NB4 (cell line): ENCODE measurements around the gene ZBTB20.

Experiments
- DNase-seq: peaks from one replicate; pipeline ENCODE4 v3.0.0; 2010; ENCODE audit warnings: low read depth
- H3K4me3 ChIP-seq: one replicate; pipeline ENCODE4 v1.5.1; 2011; ENCODE audit warnings: mild to moderate bottlenecking, low read depth, low read length, moderate library complexity
- CTCF ChIP-seq: IDR thresholded peaks from one replicate; pipeline ENCODE4 v1.5.1; 2012; ENCODE audit warnings: low read depth, low read length
- MYC ChIP-seq: IDR thresholded peaks from 2 replicates; pipeline ENCODE4 v1.6.1; 2011; ENCODE audit warnings: low read depth, low read length
- POLR2A ChIP-seq: IDR thresholded peaks from 2 replicates; pipeline ENCODE4 v1.6.1; 2011; ENCODE audit warnings: mild to moderate bottlenecking; ENCODE audit not compliant: insufficient read length; ENCODE audit errors: extremely low read depth
- TF ChIP-seq, protein P1 (sequence below): IDR thresholded peaks from 2 replicates; pipeline ENCODE4 v1.6.1; 2011; ENCODE audit warnings: low read depth, low read length

ZBTB20 gene

DNA sequence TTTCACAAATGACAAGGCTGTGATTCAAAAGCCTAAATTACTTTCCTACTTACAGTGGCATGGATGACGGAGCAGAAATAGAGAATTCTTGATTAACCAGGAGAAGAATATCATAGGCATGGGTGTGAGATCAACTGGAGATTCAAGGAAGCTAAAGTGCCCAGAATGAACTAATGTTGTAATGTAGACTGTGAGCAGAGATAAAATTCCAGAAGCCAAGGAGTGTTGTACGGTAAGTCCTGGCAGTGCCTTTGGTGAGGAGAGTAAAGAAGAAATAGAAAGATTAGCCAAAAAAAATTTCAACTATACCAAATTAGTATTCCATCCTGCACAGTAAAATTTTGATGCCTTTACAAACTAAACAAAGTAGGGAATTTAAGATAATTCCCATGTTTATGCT lies 75.9 kb downstream of the ZBTB20 start:
- DNase-seq = no peak
- TF ChIP-seq CTCF = no peak
- no peak for TF ChIP-seq MYC
- no peak for TF ChIP-seq POLR2A
- TF ChIP-seq, protein P1, sequence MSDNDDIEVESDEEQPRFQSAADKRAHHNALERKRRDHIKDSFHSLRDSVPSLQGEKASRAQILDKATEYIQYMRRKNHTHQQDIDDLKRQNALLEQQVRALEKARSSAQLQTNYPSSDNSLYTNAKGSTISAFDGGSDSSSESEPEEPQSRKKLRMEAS = no peak
- no peak overlapping the region for H3K4me3 ChIP-seq

- no peak for DNase-seq
- TF ChIP-seq CTCF = no peak
- TF ChIP-seq, protein P1 = no peak
- no peak for TF ChIP-seq MYC
- no peak for TF ChIP-seq POLR2A
- H3K4me3 ChIP-seq = no peak overlapping the region
Measured at GRCh38 chr3:115068799-115069198, 78.3 kb downstream of the ZBTB20 start.

DNA sequence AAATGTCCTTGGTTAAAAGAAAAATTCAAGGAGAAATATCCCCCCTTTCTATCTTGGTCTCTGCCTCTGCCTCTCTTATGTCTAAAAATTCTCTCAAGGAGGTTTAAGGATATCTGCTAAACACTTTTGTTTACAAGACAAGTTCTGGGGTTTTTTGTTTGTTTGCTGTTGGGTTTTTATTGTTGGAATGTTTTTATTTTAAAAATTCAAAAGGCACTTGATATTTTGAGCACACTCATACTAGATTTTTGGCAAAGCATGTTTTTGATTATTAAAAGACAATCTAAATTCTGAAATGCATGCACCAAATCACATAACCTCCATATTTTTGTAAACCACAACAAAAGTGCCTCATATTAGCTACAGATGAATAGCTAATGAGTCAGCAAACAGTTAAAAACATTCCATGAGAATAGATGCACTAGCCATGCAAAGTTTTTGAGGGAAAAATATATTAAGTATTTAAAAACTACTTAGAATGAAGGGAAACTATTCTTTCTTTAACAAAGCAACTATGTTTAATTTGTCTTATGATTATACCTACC lies 84.6 kb downstream of the ZBTB20 start:
- DNase-seq = no peak
- TF ChIP-seq CTCF (no peak), MYC (no peak), POLR2A (no peak)
- TF ChIP-seq, protein P1 = no peak

GRCh38 chr3:115062009-115062408 lies 85.1 kb downstream of the ZBTB20 start:
- no peak for TF ChIP-seq MYC
- no peak for TF ChIP-seq POLR2A
- TF ChIP-seq, protein P1 = no peak
- TF ChIP-seq CTCF = no peak
- no peak for DNase-seq
- no peak overlapping the region for H3K4me3 ChIP-seq

More for the DNA sequence above, 84.6 kb downstream of the ZBTB20 start:
- no peak overlapping the region for H3K4me3 ChIP-seq

DNA sequence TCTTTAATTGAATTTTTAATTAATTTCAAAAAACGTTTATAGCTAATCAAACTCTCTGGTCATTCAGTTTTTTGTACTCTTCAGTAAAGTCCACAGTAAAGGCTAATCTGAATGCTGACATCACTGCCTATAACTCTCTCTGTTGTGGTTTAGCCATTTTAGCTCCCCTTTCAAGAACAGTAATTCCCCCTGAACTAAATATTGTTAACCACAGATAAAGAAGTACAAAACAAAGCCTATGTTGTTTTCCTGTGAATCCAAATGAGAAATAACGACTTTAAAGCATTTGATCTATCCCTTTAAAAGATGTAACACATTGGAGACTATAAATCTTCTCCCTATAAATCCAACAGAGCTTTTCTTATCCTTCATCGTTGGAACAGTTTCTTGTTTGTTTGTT lies 94.2 kb downstream of the ZBTB20 start:
- H3K4me3 ChIP-seq = no peak overlapping the region
- TF ChIP-seq POLR2A = no peak
- no peak for TF ChIP-seq MYC
- TF ChIP-seq, protein P1 = no peak
- TF ChIP-seq CTCF = no peak
- DNase-seq = no peak

DNA sequence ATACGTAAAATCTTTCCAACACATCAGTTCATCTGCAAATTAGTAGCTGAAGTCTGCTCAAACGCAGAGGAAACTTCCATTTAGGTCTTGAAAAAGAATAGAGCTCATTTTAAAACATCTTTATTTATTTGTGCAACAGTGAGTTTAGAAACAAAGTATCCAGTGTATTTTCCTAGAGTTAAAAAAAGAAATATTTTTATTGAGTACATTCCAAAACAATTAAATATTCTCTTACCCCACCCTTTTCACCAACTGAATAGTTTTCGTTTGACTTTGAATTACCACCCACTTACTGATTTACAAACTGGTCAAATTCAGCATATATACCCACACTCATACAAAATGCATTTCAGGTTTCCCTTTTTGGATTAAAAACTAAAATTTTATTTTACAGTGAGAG lies 104.7 kb downstream of the ZBTB20 start:
- H3K4me3 ChIP-seq = no peak overlapping the region
- DNase-seq = no peak
- TF ChIP-seq POLR2A = no peak
